ENCODE results near the gene BRME1.

DNA sequence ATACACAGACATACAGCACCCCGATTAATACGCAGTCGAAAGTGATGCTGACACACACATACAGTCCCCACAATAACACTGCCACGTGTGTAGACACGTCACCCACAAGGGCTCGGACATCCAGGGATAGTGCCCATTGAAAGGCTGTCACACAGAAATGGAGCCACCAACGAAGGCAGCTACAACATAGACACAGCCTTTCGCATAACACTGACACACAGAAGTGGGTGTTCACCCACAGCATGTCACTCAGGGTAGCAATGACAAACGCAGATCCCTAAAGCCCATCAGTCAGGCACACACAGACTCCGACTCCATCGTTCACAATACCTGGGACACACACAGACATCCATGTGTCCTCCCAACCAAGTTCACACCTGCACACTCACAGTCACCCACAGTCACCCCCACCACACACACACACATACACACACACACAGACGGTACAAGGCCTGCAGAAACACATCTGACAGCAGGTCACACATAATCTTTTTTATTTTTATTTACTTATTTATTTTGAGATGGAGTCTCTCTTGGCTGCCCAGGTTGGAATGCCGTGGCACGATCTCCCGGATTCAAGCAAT lies 39.4 kb downstream of the BRME1 start:
- TF ChIP-seq EZH2phosphoT487 (IDR thresholded peaks at IDR 0.05; ENCODE audit: borderline replicate concordance) (no peak), SIN3A (IDR thresholded peaks at IDR 0.05; ENCODE audit: low read depth) (no peak), ELF1 (IDR thresholded peaks at IDR 0.05; ENCODE audit: borderline replicate concordance, low read depth) (no peak), EZH2 (IDR thresholded peaks at IDR 0.05) (no peak), SRF (IDR thresholded peaks at IDR 0.05; ENCODE audit: low read depth) (no peak), POLR2AphosphoS5 (IDR thresholded peaks at IDR 0.05; ENCODE audit: low read depth, low read length) (no peak), POLR2A (IDR thresholded peaks at IDR 0.05; ENCODE audit: borderline replicate concordance, extremely low read depth, insufficient read depth, insufficient read length) (no peak), RAD21 (IDR thresholded peaks at IDR 0.05; ENCODE audit: low read depth) (no peak), CEBPB (IDR thresholded peaks at IDR 0.05; ENCODE audit: low read depth) (no peak)
- TF ChIP-seq, protein P1, sequence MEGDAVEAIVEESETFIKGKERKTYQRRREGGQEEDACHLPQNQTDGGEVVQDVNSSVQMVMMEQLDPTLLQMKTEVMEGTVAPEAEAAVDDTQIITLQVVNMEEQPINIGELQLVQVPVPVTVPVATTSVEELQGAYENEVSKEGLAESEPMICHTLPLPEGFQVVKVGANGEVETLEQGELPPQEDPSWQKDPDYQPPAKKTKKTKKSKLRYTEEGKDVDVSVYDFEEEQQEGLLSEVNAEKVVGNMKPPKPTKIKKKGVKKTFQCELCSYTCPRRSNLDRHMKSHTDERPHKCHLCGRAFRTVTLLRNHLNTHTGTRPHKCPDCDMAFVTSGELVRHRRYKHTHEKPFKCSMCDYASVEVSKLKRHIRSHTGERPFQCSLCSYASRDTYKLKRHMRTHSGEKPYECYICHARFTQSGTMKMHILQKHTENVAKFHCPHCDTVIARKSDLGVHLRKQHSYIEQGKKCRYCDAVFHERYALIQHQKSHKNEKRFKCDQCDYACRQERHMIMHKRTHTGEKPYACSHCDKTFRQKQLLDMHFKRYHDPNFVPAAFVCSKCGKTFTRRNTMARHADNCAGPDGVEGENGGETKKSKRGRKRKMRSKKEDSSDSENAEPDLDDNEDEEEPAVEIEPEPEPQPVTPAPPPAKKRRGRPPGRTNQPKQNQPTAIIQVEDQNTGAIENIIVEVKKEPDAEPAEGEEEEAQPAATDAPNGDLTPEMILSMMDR (IDR thresholded peaks at IDR 0.05 in 2 of 3, conservative IDR thresholded peaks at IDR 0.05 in 1 of 3; ENCODE audit: borderline replicate concordance in 1 of 3, insufficient read depth in 1 of 3, low read depth in 2 of 3, low read length in 2 of 3) = no peak
- TF ChIP-seq, protein P2, sequence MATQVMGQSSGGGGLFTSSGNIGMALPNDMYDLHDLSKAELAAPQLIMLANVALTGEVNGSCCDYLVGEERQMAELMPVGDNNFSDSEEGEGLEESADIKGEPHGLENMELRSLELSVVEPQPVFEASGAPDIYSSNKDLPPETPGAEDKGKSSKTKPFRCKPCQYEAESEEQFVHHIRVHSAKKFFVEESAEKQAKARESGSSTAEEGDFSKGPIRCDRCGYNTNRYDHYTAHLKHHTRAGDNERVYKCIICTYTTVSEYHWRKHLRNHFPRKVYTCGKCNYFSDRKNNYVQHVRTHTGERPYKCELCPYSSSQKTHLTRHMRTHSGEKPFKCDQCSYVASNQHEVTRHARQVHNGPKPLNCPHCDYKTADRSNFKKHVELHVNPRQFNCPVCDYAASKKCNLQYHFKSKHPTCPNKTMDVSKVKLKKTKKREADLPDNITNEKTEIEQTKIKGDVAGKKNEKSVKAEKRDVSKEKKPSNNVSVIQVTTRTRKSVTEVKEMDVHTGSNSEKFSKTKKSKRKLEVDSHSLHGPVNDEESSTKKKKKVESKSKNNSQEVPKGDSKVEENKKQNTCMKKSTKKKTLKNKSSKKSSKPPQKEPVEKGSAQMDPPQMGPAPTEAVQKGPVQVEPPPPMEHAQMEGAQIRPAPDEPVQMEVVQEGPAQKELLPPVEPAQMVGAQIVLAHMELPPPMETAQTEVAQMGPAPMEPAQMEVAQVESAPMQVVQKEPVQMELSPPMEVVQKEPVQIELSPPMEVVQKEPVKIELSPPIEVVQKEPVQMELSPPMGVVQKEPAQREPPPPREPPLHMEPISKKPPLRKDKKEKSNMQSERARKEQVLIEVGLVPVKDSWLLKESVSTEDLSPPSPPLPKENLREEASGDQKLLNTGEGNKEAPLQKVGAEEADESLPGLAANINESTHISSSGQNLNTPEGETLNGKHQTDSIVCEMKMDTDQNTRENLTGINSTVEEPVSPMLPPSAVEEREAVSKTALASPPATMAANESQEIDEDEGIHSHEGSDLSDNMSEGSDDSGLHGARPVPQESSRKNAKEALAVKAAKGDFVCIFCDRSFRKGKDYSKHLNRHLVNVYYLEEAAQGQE (IDR thresholded peaks at IDR 0.05; ENCODE audit: low read depth) = no peak
- TF ChIP-seq, protein P3, sequence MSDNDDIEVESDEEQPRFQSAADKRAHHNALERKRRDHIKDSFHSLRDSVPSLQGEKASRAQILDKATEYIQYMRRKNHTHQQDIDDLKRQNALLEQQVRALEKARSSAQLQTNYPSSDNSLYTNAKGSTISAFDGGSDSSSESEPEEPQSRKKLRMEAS (IDR thresholded peaks at IDR 0.05) = no peak
